ENCODE results near the gene HBA1. TPM values are rescaled to one million over a fixed set of nuclear protein-coding genes. Genes with fewer than 3 reads are reported as not detected.

HBA1 gene
- total and polyA plus RNA-seq, 2 of the 4 experiments (the other 2 are of a cell fraction) = 0.21 TPM; not detected in 1

DNA sequence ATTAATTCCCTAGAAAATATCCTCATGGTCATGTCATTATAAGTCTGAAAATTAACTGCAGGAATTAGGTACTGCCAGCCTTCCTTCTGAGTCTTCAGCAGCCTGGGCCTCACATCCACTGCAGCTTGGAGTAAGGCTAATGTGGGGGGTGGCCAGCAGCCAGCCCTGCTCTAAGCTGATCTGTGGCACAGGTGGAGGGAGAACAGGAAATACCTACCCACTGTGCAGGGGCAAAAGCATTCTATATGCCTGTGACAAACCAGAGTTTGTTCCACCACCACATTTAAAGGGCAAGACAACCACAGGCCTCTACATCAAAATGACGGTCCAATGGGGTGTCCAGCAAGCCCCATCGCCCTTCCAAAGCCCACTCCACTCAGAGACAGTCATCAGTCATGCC lies 47.4 kb upstream of the HBA1 start:
- no peak overlapping the region for H2BK15ac ChIP-seq (ENCODE audit: low read depth, low read length)
- DNase-seq = no peak
- H2BK5ac ChIP-seq (ENCODE audit: low read depth, low read length, poor library complexity, severe bottlenecking) = no peak overlapping the region
- ATAC-seq (ENCODE audit: low read depth) = no peak
- H3K14ac ChIP-seq (replicated peaks; ENCODE audit: low read depth, low read length) = no peak overlapping the region
- H3K36me3 ChIP-seq (ENCODE audit: control insufficient read depth, insufficient read depth, low read length) = 0 out of 2 replicates have a peak, but pooled peaks cover 2% of the 10 kb centered on the region
- no peak overlapping the region for H2BK120ac ChIP-seq (ENCODE audit: low read depth, low read length)
- H4K20me1 ChIP-seq (ENCODE audit: insufficient read depth, low read length) = peaks cover 38% of the 10 kb centered on the region
- no peaks in the 10 kb centered on the region for H3K9me3 ChIP-seq (ENCODE audit: control insufficient read depth, insufficient read depth, low read length)
- no peak overlapping the region for H3K4me3 ChIP-seq (ENCODE audit: insufficient read depth, low read depth, low read length)
- H3K56ac ChIP-seq (ENCODE audit: extremely low read depth, insufficient read depth, low read length) = no peak overlapping the region
- H3K23ac ChIP-seq (ENCODE audit: low read depth, low read length) = no peak overlapping the region
- peaks cover 40 to 71% of the 10 kb centered on the region in 2 experiments for H3K79me1 ChIP-seq (ENCODE audit: low read depth in 1 of 2, low read length in 2 of 2)
- no peak overlapping the region for H3K4ac ChIP-seq (ENCODE audit: low read depth, low read length)
- ChIA-PET POLR2A (ENCODE audit: unreplicated experiment) (no interaction called here), CTCF (no interaction called here)
- no peak overlapping the region for H3K4me2 ChIP-seq (ENCODE audit: low read depth, low read length)
- intact Hi-C loops (cut with micrococcal nuclease) (no loop called here), dilution Hi-C loops (cut with HindIII; ENCODE audit: low sequenced_read_pairs, unreplicated experiment) (no loop called here), in situ Hi-C loops (cut with MboI; ENCODE audit: low sequenced_read_pairs) (no loop called here)
- BruUV-seq (replicated peaks) = no TSS peak
- 92% methylated on average over 2 of the region's 2 CpGs; no CpG with 5 or more reads in 1 of the 2 experiments for WGBS, 2 experiments (ENCODE audit: extremely low coverage in 2 of 2, insufficient read length in 1 of 2)
- H3K27me3 ChIP-seq (ENCODE audit: control insufficient read depth, insufficient read depth, low read length) = no peaks in the 10 kb centered on the region
- H4K8ac ChIP-seq (ENCODE audit: low read depth in 2 of 2, low read length in 2 of 2) = no peak overlapping the region
- no peak overlapping the region for H3K27ac ChIP-seq (ENCODE audit: insufficient read depth, low read length)
- no peaks in the 10 kb centered on the region; the same call in 1 of the 2 replicates for H3K9me1 ChIP-seq (ENCODE audit: insufficient read depth, low read length)
- no peak overlapping the region for H2AFZ ChIP-seq (replicated peaks; ENCODE audit: low read length, poor library complexity)
- H2AK5ac ChIP-seq (ENCODE audit: low read depth, low read length) = no peak overlapping the region
- H2BK20ac ChIP-seq (ENCODE audit: low read depth, low read length) = no peak overlapping the region
- no peak overlapping the region for H2AK9ac ChIP-seq (replicated peaks; ENCODE audit: low read depth, low read length, poor library complexity)
- no peak overlapping the region for H3K18ac ChIP-seq (ENCODE audit: low read depth, low read length)
- TF ChIP-seq CEBPB (IDR thresholded peaks at IDR 0.05; ENCODE audit: low read depth, low read length) (no peak), BHLHE40 (IDR thresholded peaks at IDR 0.05; ENCODE audit: low read depth, low read length) (no peak)
- TF ChIP-seq, protein P1, sequence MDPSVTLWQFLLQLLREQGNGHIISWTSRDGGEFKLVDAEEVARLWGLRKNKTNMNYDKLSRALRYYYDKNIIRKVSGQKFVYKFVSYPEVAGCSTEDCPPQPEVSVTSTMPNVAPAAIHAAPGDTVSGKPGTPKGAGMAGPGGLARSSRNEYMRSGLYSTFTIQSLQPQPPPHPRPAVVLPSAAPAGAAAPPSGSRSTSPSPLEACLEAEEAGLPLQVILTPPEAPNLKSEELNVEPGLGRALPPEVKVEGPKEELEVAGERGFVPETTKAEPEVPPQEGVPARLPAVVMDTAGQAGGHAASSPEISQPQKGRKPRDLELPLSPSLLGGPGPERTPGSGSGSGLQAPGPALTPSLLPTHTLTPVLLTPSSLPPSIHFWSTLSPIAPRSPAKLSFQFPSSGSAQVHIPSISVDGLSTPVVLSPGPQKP (IDR thresholded peaks at IDR 0.05; ENCODE audit: borderline replicate concordance, low read depth, low read length) = no peak
- H4K91ac ChIP-seq (ENCODE audit: insufficient read depth, low read depth, low read length) = no peak overlapping the region
- H3K9ac ChIP-seq (ENCODE audit: low read depth, low read length) = no peak overlapping the region
- H4K5ac ChIP-seq (ENCODE audit: low read depth, low read length) = no peak overlapping the region
- no peaks in the 10 kb centered on the region; the same call in 1 of the 2 replicates for H3K4me1 ChIP-seq (ENCODE audit: control insufficient read depth, insufficient read depth, low read length)
